K562 (cell line): ENCODE data around the gene DTNBP1. TPM values are rescaled to one million over a fixed set of nuclear protein-coding genes. Genes with fewer than 3 reads are reported as not detected.

Experiments used
- ATAC-seq: fragments of 200-7000 bp; cut with Tn5 transposase; 3 replicates; pipeline ENCODE4 v1.9.1; 2020; ENCODE audit warnings: moderate library complexity
- BruUV-seq: library from RNA; stranded (reverse); fragments of 400-500 nt; replicated peaks from 2 replicates; lab custom pipeline; 2021; lab: Mats Ljungman, UMichigan
- CTCF ChIA-PET: fragments of 300-600 bp; formaldehyde crosslinking; extraction: SDS; loops from one replicate; lab custom pipeline; 2021; ENCODE audit warnings: low intra/inter-chr PET ratio; lab: Yijun Ruan, JAX
- POLR2A ChIA-PET: fragments of 300-600, 350-650 bp; sonication (Branson Sonifier 250); formaldehyde crosslinking; extraction: SDS; loops from one replicate; lab custom pipeline; 2021; ENCODE audit warnings: antibody characterized with exemption, inconsistent platforms; lab: Yijun Ruan, JAX
- DNase-seq, 4 experiments: peaks; one replicate each; pipeline versions ENCODE4 v3.0.0 to v3.0.0-alpha.2; 2011 to 2018; ENCODE audit warnings: low spot score in 3 of 4, mixed read lengths in 3 of 4; ENCODE audit errors: extremely low read depth in 1 of 4
- FAIRE-seq: peaks from 2 replicates; lab custom pipeline; 2011; peaks lifted over from hg19 to GRCh38; lab: Jason Lieb, UNC
- H2AFZ ChIP-seq: 2 replicates; pipeline ENCODE4 v1.6.0; 2011; ENCODE audit warnings: low read depth, low read length, control low read depth, inconsistent platforms
- H3K27ac ChIP-seq: fragments of 200-600 bp; 3 replicates; pipeline ENCODE4 v1.8.0; 2011; ENCODE audit warnings: low read depth, mild to moderate bottlenecking, control low read depth, inconsistent platforms, low read length, moderate library complexity, mixed read lengths; ENCODE audit errors: extremely low read depth
- H3K27me3 ChIP-seq, 2 experiments: fragments of 300-600 bp in 1 of 2; 2 replicates in 1 of 2; 3 replicates in 1 of 2; pipeline versions ENCODE4 v1.6.0 to v1.8.0; 2011; ENCODE audit warnings: inconsistent platforms in 2 of 2, low read length in 2 of 2, mild to moderate bottlenecking in 1 of 2, mixed read lengths in 1 of 2, moderate library complexity in 1 of 2; ENCODE audit not compliant: control insufficient read depth in 2 of 2, insufficient read depth in 2 of 2
- H3K36me3 ChIP-seq: fragments of 300-600 bp; 3 replicates; pipeline ENCODE4 v1.8.0; 2011; ENCODE audit warnings: mild to moderate bottlenecking, low read length, inconsistent platforms; ENCODE audit not compliant: control insufficient read depth, insufficient read depth
- H3K4me1 ChIP-seq, 2 experiments: fragments of 200-600 bp in 1 of 2; replicated peaks in 1 of 2; 2 replicates in 1 of 2; 3 replicates in 1 of 2; pipeline versions ENCODE4 v1.5.1 to v1.8.0; 2011; ENCODE audit warnings: inconsistent platforms in 2 of 2, low read length in 2 of 2, mild to moderate bottlenecking in 1 of 2, mixed read lengths in 1 of 2, moderate library complexity in 1 of 2; ENCODE audit not compliant: control insufficient read depth in 2 of 2, insufficient read depth in 2 of 2
- H3K4me2 ChIP-seq: 2 replicates; pipeline ENCODE4 v1.6.1; 2011; ENCODE audit warnings: low read length, control low read depth, inconsistent platforms, mixed read lengths; ENCODE audit not compliant: insufficient read depth
- H3K4me3 ChIP-seq: fragments of 200-600 bp; sonication (generic), shearing (Covaris generic); 2 replicates; pipeline ENCODE4 v1.5.1; 2016; ENCODE audit warnings: control low read depth, inconsistent platforms
- H3K79me2 ChIP-seq: fragments of 200-600 bp; 3 replicates; pipeline ENCODE4 v1.8.0; 2011; ENCODE audit warnings: low read length, inconsistent platforms; ENCODE audit not compliant: control insufficient read depth, insufficient read depth
- H3K9ac ChIP-seq, 2 experiments: 2 replicates each; pipeline versions ENCODE4 v1.6.0 to v1.6.1; 2011; ENCODE audit warnings: low read depth in 2 of 2, low read length in 2 of 2, control low read depth in 1 of 2, inconsistent platforms in 1 of 2, mild to moderate bottlenecking in 1 of 2, mixed read lengths in 1 of 2; ENCODE audit not compliant: insufficient read depth in 1 of 2
- H3K9me1 ChIP-seq: one replicate; pipeline ENCODE4 v1.6.0; 2011; ENCODE audit warnings: inconsistent platforms, mild to moderate bottlenecking, low read length, moderate library complexity; ENCODE audit not compliant: control insufficient read depth, insufficient read depth
- H3K9me3 ChIP-seq: replicated peaks from 2 replicates; pipeline ENCODE4 v1.5.1; 2011; ENCODE audit warnings: low read depth, low read length, inconsistent platforms; ENCODE audit not compliant: control insufficient read depth, insufficient read depth
- H4K20me1 ChIP-seq: replicated peaks from 2 replicates; pipeline ENCODE4 v1.6.1; 2011; ENCODE audit warnings: low read length, inconsistent platforms, mixed read lengths; ENCODE audit not compliant: control insufficient read depth, insufficient read depth
- DMBX1 ChIP-seq: fragments of 250-450 bp; sonication (Bioruptor Pico); IDR thresholded peaks from 2 replicates; pipeline ENCODE4 v1.8.0; 2022; ENCODE audit warnings: inconsistent platforms, mild to moderate bottlenecking, moderate library complexity, borderline replicate concordance
- DPF2 ChIP-seq: fragments of 450-650 bp; IDR thresholded peaks from 2 replicates; pipeline ENCODE4 v1.6.1; 2016
- EGR1 ChIP-seq: fragments of 450-650 bp; conservative IDR thresholded peaks from 2 replicates; pipeline ENCODE4 v1.6.1; 2017; ENCODE audit warnings: mild to moderate bottlenecking
- FOXP1 ChIP-seq: sonication (generic); formaldehyde crosslinking; IDR thresholded peaks from 2 replicates; pipeline ENCODE4 v1.8.0; 2022; ENCODE audit warnings: mild to moderate bottlenecking, missing genetic modification reagents
- POU5F1 ChIP-seq: fragments of 150-350 bp; IDR thresholded peaks from 2 replicates; pipeline ENCODE4 v1.6.1; 2014; ENCODE audit warnings: borderline replicate concordance, low read length, low read depth, mild to moderate bottlenecking; ENCODE audit not compliant: partially characterized antibody
- RBM25 ChIP-seq: fragments of 200-400 bp; formaldehyde crosslinking; IDR thresholded peaks from 2 replicates; pipeline ENCODE4 v1.6.1; 2018; ENCODE audit warnings: low read length, low read depth, moderate library complexity; ENCODE audit not compliant: severe bottlenecking
- SMARCE1 ChIP-seq: fragments of 450-650 bp; IDR thresholded peaks from 2 replicates; pipeline ENCODE4 v1.7.1; 2016; ENCODE audit warnings: mild to moderate bottlenecking
- TEAD2 ChIP-seq: fragments of 450-650 bp; IDR thresholded peaks from 2 replicates; pipeline ENCODE4 v1.6.1; 2016; ENCODE audit warnings: missing genetic modification characterization, control low read depth, missing compliant biosample characterization
- in situ Hi-C: fragments of 300-500 bp; cut with MboI; formaldehyde crosslinking; loops from 4 replicates; pipeline ENCODE4 v1.15.0; 2018; ENCODE audit warnings: inconsistent platforms, mixed read lengths
- intact Hi-C: fragments of 100-400 bp; cut with micrococcal nuclease; formaldehyde crosslinking; loops from 2 replicates; pipeline ENCODE4 v1.14.2; 2022
- polyA plus RNA-seq, 8 experiments: library from polyadenylated mRNA; depleted of rRNA in 4 of 8; stranded (reverse) in 5 of 8; unstranded in 3 of 8; fragments of >200 nt; fragmentation: Nextera tagmentation in 2 of 8; fragmentation: Illumina TruSeq in 1 of 8; extraction: Ambion mirVana in 2 of 8; extraction: Trizol in 1 of 8; gene quantifications; 2 replicates each; pipeline versions ENCODE4 v1.2.1 to v1.2.3, GENCODE V29; 2011 to 2014; ENCODE audit warnings: inconsistent platforms in 1 of 8, missing spikeins in 1 of 8
- total RNA-seq, 7 experiments: library from RNA; depleted of rRNA in 6 of 7; stranded (reverse); fragments of >200 nt in 6 of 7; fragmentation: Illumina TruSeq in 2 of 7; extraction: Trizol in 2 of 7; gene quantifications; 2 replicates each; pipeline versions ENCODE4 v1.2.1 to v1.2.3, GENCODE V29; 2011 to 2021; ENCODE audit warnings: low replicate concordance in 1 of 7
- TF ChIP-seq, protein P1 (sequence below): sonication (generic); formaldehyde crosslinking; IDR thresholded peaks from 2 replicates; pipeline ENCODE4 v1.5.0; 2020; ENCODE audit warnings: missing genetic modification reagents
- TF ChIP-seq, protein P2 (sequence below): fragments of 450-650 bp; formaldehyde crosslinking; IDR thresholded peaks from 2 replicates; pipeline ENCODE4 v1.4.0; 2020; ENCODE audit warnings: mild to moderate bottlenecking, mixed read lengths

The DTNBP1 gene
- total and polyA plus RNA-seq, 9 of the 15 experiments (the other 6 are each of a cell fraction or from before 2014, with no cell fraction given) = 16.7 to 54.5 (median 21.4) TPM

DNA sequence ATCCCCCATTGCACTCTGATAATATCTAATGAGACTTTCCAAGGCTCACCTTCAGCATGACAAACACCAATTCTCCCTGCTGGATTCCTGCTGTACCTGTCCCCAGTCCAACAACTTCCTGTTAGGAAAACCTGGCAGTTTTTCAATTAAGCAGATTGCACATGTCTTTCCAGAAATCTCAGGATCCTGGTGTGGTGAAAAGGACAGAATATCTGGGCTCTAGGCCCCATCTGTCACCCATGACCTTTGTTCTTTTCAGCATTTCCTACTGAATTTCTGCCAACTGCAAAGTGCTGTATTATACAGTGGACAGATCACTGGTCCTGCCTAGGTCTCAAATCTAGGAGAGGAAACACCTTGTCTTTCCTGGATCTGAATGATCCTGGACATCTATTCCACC is 27.7 kb upstream of the DTNBP1 start:
- ChIA-PET CTCF (interaction anchor here (0.6 to 4.4 kb wide), 14 partner anchors 83 to 642 kb away, joined by 3 to 128 read pairs (median 4); partner anchors contain the start of gene MYLIP), POLR2A (no interaction called here)
- DNase-seq (no peak), FAIRE-seq (no peak), ATAC-seq (no peak)
- Histone ChIP-seq H3K79me2 (no peaks in the 10 kb centered on the region), H4K20me1 (no peaks in the 10 kb centered on the region), H3K27ac (no peak overlapping the region; the same call in 2 of the 3 replicates), H3K4me2 (no peak overlapping the region), H3K36me3 (no peaks in the 10 kb centered on the region), H3K9me1 (no peaks in the 10 kb centered on the region), H3K4me3 (no peak overlapping the region), H2AFZ (peak overlapping the region; percentile 79), H3K9me3 (no peaks in the 10 kb centered on the region), H3K27me3 (no peaks in the 10 kb centered on the region), H3K4me1 (peaks cover 0 to 11% of the 10 kb centered on the region in 2 experiments; a peak in 2 of 5 replicates), H3K9ac (no peak overlapping the region; a peak in 1 of 4 replicates)
- intact Hi-C loops = loop anchor here (5.0 to 10.0 kb wide), 4 partner anchors 102 to 584 kb away; no protein-coding TSS in a partner anchor
- no TSS peak for BruUV-seq
- TF ChIP-seq RBM25 (no peak), EGR1 (0 out of 2 replicates have a peak, but pooled peaks have one; percentile 4), TEAD2 (tag) (no peak), DPF2 (peak; percentile 21; the same call in 1 of the 2 replicates), POU5F1 (no peak), FOXP1 (CRISPR knock-in tag) (no peak), DMBX1 (CRISPR knock-in tag) (no peak), SMARCE1 (no peak)
- TF ChIP-seq, protein P1, sequence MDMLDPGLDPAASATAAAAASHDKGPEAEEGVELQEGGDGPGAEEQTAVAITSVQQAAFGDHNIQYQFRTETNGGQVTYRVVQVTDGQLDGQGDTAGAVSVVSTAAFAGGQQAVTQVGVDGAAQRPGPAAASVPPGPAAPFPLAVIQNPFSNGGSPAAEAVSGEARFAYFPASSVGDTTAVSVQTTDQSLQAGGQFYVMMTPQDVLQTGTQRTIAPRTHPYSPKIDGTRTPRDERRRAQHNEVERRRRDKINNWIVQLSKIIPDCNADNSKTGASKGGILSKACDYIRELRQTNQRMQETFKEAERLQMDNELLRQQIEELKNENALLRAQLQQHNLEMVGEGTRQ (CRISPR knock-in tag) = no peak
- TF ChIP-seq, protein P2, sequence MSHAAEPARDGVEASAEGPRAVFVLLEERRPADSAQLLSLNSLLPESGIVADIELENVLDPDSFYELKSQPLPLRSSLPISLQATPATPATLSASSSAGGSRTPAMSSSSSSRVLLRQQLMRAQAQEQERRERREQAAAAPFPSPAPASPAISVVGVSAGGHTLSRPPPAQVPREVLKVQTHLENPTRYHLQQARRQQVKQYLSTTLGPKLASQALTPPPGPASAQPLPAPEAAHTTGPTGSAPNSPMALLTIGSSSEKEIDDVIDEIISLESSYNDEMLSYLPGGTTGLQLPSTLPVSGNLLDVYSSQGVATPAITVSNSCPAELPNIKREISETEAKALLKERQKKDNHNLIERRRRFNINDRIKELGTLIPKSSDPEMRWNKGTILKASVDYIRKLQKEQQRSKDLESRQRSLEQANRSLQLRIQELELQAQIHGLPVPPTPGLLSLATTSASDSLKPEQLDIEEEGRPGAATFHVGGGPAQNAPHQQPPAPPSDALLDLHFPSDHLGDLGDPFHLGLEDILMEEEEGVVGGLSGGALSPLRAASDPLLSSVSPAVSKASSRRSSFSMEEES (CRISPR knock-in tag) = no peak
- in situ Hi-C loops = loop anchor here (10.0 kb wide), 1 partner anchor 494 kb away; no protein-coding TSS in a partner anchor
